ENCODE measurements around the gene SNRNP35.

- TF ChIP-seq CTCF (IDR thresholded peaks at IDR 0.05) (no peak), POLR2A (IDR thresholded peaks at IDR 0.05) (no peak)
Observed at GRCh38 chr12:123485756-123486155, 27.8 kb downstream of the SNRNP35 start.

Measured in testis (tissue), 2 donors.